H1 (cell line): ENCODE results near the gene CAMK2B. TPM values are rescaled to one million over a fixed set of nuclear protein-coding genes. Genes with fewer than 3 reads are reported as not detected.
A peak's percentile ranks its signal among the peaks of the same experiment; 100 is the strongest.

Experiments used
- CTCF ChIA-PET: fragments of 300-600 bp; sonication (Branson Sonifier 250); formaldehyde crosslinking; loops from one replicate; lab custom pipeline; 2021; ENCODE audit not compliant: partially characterized antibody; lab: Charles Lee
- POLR2A ChIA-PET: fragments of 300-600 bp; sonication (Branson Sonifier 250); formaldehyde crosslinking; loops from one replicate; lab custom pipeline; 2021; ENCODE audit warnings: inconsistent platforms; ENCODE audit not compliant: partially characterized antibody; lab: Charles Lee
- DNase-seq, 2 experiments: peaks; one replicate each; pipeline versions ENCODE4 v3.0.0 to v3.0.0-alpha.2; 2010 to 2022; ENCODE audit warnings: low spot score in 2 of 2, low read depth in 1 of 2, mixed read lengths in 1 of 2
- FAIRE-seq: peaks from 2 replicates; lab custom pipeline; 2011; peaks lifted over from hg19 to GRCh38; lab: Jason Lieb, UNC
- H2AFZ ChIP-seq: 2 replicates; pipeline ENCODE4 v1.8.1; 2012; ENCODE audit warnings: low read length, inconsistent platforms
- H2AK5ac ChIP-seq: 2 replicates; pipeline ENCODE4 v1.6.1; 2013; ENCODE audit warnings: low read depth, low read length
- H2BK120ac ChIP-seq: replicated peaks from 2 replicates; pipeline ENCODE3; 2013; ENCODE audit warnings: low read depth, low read length, inconsistent platforms
- H2BK12ac ChIP-seq: 2 replicates; pipeline ENCODE4 v1.6.1; 2013; ENCODE audit warnings: low read depth, low read length
- H2BK15ac ChIP-seq: 2 replicates; pipeline ENCODE4 v1.6.1; 2013; ENCODE audit warnings: low read length
- H2BK20ac ChIP-seq: 2 replicates; pipeline ENCODE4 v1.6.1; 2013; ENCODE audit warnings: low read length
- H2BK5ac ChIP-seq: 2 replicates; pipeline ENCODE4 v1.6.1; 2013; ENCODE audit warnings: low read depth, low read length
- H3K14ac ChIP-seq: 2 replicates; pipeline ENCODE4 v1.6.1; 2013; ENCODE audit warnings: inconsistent platforms; ENCODE audit not compliant: insufficient read length
- H3K18ac ChIP-seq: 2 replicates; pipeline ENCODE4 v1.6.1; 2013; ENCODE audit warnings: low read length; ENCODE audit errors: extremely low read depth
- H3K23ac ChIP-seq: 2 replicates; pipeline ENCODE4 v1.6.1; 2013; ENCODE audit warnings: inconsistent platforms; ENCODE audit not compliant: insufficient read length
- H3K23me2 ChIP-seq: 2 replicates; pipeline ENCODE4 v1.6.1; 2013; ENCODE audit warnings: low read depth, low read length
- H3K27ac ChIP-seq: 2 replicates; pipeline ENCODE4 v1.6.1; 2011; ENCODE audit warnings: low read depth, low read length, inconsistent platforms
- H3K27me3 ChIP-seq, 4 experiments: replicated peaks in 1 of 4; 1 replicate in 1 of 4; 2 replicates in 3 of 4; pipeline versions ENCODE4 v1.6.1 to v1.8.1; 2011 to 2013; ENCODE audit warnings: low read length in 3 of 4, mild to moderate bottlenecking in 3 of 4, inconsistent platforms in 2 of 4, mixed read lengths in 2 of 4, moderate library complexity in 1 of 4; ENCODE audit not compliant: control insufficient read depth in 3 of 4, insufficient read depth in 3 of 4; ENCODE audit errors: extremely low read depth in 1 of 4
- H3K36me3 ChIP-seq, 4 experiments: 2 replicates each; pipeline versions ENCODE4 v1.6.1 to v1.8.1; 2011 to 2013; ENCODE audit warnings: mild to moderate bottlenecking in 4 of 4, low read length in 3 of 4, moderate library complexity in 2 of 4, control low read depth in 1 of 4, inconsistent platforms in 1 of 4; ENCODE audit not compliant: insufficient read depth in 4 of 4, control insufficient read depth in 2 of 4
- H3K4ac ChIP-seq: replicated peaks from 2 replicates; pipeline ENCODE3; 2013; ENCODE audit warnings: low read length, low read depth, mixed read lengths, inconsistent platforms; ENCODE audit not compliant: insufficient read length
- H3K4me1 ChIP-seq, 4 experiments: replicated peaks in 1 of 4; 1 replicate in 1 of 4; 2 replicates in 3 of 4; pipeline versions ENCODE4 v1.6.1 to v1.8.1; 2011 to 2013; ENCODE audit warnings: low read length in 3 of 4, inconsistent platforms in 2 of 4, mixed read lengths in 1 of 4; ENCODE audit not compliant: insufficient read depth in 4 of 4, control insufficient read depth in 3 of 4
- H3K4me2 ChIP-seq, 2 experiments: 2 replicates each; pipeline versions ENCODE4 v1.6.1 to v1.8.1; 2011 to 2013; ENCODE audit warnings: low read depth in 2 of 2, low read length in 2 of 2, control low read depth in 1 of 2, inconsistent platforms in 1 of 2, mild to moderate bottlenecking in 1 of 2; ENCODE audit not compliant: insufficient read depth in 1 of 2
- H3K4me3 ChIP-seq, 4 experiments: fragments of 200-600, 300-600 bp in 1 of 4; sonication (generic), shearing (Covaris generic), sonication (Bioruptor Twin) in 1 of 4; 2 replicates each; pipeline versions ENCODE4 v1.5.1 to v1.8.1; 2011 to 2016; ENCODE audit warnings: low read length in 4 of 4, low read depth in 3 of 4, control low read depth in 2 of 4, inconsistent platforms in 2 of 4, mild to moderate bottlenecking in 2 of 4, mixed read lengths in 1 of 4, moderate library complexity in 1 of 4; ENCODE audit not compliant: insufficient read depth in 2 of 4; ENCODE audit errors: extremely low read depth in 1 of 4
- H3K56ac ChIP-seq: replicated peaks from 2 replicates; pipeline ENCODE3; 2013; ENCODE audit warnings: low read depth, mild to moderate bottlenecking, mixed read lengths, low read length, inconsistent platforms; ENCODE audit not compliant: insufficient read length
- H3K79me1 ChIP-seq: 2 replicates; pipeline ENCODE4 v1.6.1; 2013; ENCODE audit warnings: low read depth, low read length, control low read depth
- H3K79me2 ChIP-seq, 2 experiments: 2 replicates each; pipeline versions ENCODE4 v1.6.1 to v1.8.1; 2012 to 2013; ENCODE audit warnings: low read length in 2 of 2, mild to moderate bottlenecking in 2 of 2, inconsistent platforms in 1 of 2; ENCODE audit not compliant: insufficient read depth in 2 of 2, control insufficient read depth in 1 of 2
- H3K9ac ChIP-seq, 4 experiments: replicated peaks in 1 of 4; 1 replicate in 1 of 4; 2 replicates in 3 of 4; pipeline versions ENCODE4 v1.6.1 to v1.8.1; 2011 to 2013; ENCODE audit warnings: low read depth in 3 of 4, low read length in 3 of 4, control low read depth in 2 of 4, mild to moderate bottlenecking in 2 of 4, moderate library complexity in 2 of 4, inconsistent platforms in 1 of 4; ENCODE audit errors: extremely low read depth in 1 of 4
- H3K9me3 ChIP-seq, 2 experiments: 2 replicates each; pipeline versions ENCODE4 v1.6.1 to v1.8.1; 2012 to 2013; ENCODE audit warnings: mild to moderate bottlenecking in 2 of 2, moderate library complexity in 2 of 2, control low read depth in 1 of 2, inconsistent platforms in 1 of 2, low read depth in 1 of 2, low read length in 1 of 2, mixed read lengths in 1 of 2; ENCODE audit not compliant: insufficient read depth in 2 of 2
- H4K20me1 ChIP-seq, 2 experiments: replicated peaks in 1 of 2; 2 replicates each; pipeline versions ENCODE3 to v1.8.1; 2011 to 2013; ENCODE audit warnings: inconsistent platforms in 2 of 2, low read length in 2 of 2, mild to moderate bottlenecking in 1 of 2; ENCODE audit not compliant: insufficient read depth in 2 of 2, control insufficient read depth in 1 of 2
- H4K5ac ChIP-seq: 2 replicates; pipeline ENCODE4 v1.6.1; 2013; ENCODE audit warnings: low read length, low read depth, mixed read lengths, inconsistent platforms; ENCODE audit not compliant: insufficient read length
- H4K8ac ChIP-seq: 2 replicates; pipeline ENCODE4 v1.8.0; 2013; ENCODE audit warnings: mild to moderate bottlenecking, moderate library complexity, low read length, inconsistent platforms; ENCODE audit not compliant: insufficient read depth; ENCODE audit errors: extremely low read depth
- H4K91ac ChIP-seq: replicated peaks from 2 replicates; pipeline ENCODE3; 2013; ENCODE audit warnings: low read length, mixed read lengths, inconsistent platforms; ENCODE audit not compliant: insufficient read length
- GTF2F1 ChIP-seq: IDR thresholded peaks from 2 replicates; pipeline ENCODE4 v1.6.1; 2012; ENCODE audit warnings: low read depth, low read length, improper control_type of control experiment, borderline replicate concordance
- NRF1 ChIP-seq: IDR thresholded peaks from 2 replicates; pipeline ENCODE4 v1.6.1; 2011; ENCODE audit warnings: mild to moderate bottlenecking, low read depth, low read length, improper control_type of control experiment
- POLR2AphosphoS5 ChIP-seq: IDR thresholded peaks from 2 replicates; pipeline ENCODE4 v1.6.1; 2011; ENCODE audit warnings: low read depth, low read length
- SAP30 ChIP-seq: fragments of 300-600 bp; sonication (generic); IDR thresholded peaks from 2 replicates; pipeline ENCODE4 v1.7.1; 2012; ENCODE audit warnings: low read length, moderate library complexity, mild to moderate bottlenecking, inconsistent platforms; ENCODE audit not compliant: insufficient read depth, insufficient replicate concordance
- SIRT6 ChIP-seq: IDR thresholded peaks from one replicate; pipeline ENCODE4 v1.7.1; 2012; ENCODE audit warnings: low read length, inconsistent platforms
- SRF ChIP-seq: IDR thresholded peaks from 2 replicates; pipeline ENCODE4 v1.6.1; 2011; ENCODE audit warnings: mild to moderate bottlenecking, low read depth, low read length, moderate library complexity
- TCF12 ChIP-seq: IDR thresholded peaks from 2 replicates; pipeline ENCODE4 v1.6.1; 2011; ENCODE audit warnings: low read depth, mild to moderate bottlenecking, low read length
- TEAD4 ChIP-seq: IDR thresholded peaks from 2 replicates; pipeline ENCODE4 v1.6.1; 2012; ENCODE audit warnings: low read depth, low read length, inconsistent platforms, mixed read lengths
- ZNF274 ChIP-seq: IDR thresholded peaks from 2 replicates; pipeline ENCODE4 v1.7.0; 2012; ENCODE audit warnings: low read length, borderline replicate concordance; ENCODE audit errors: extremely low read depth
- WGBS, 2 experiments: shearing (Covaris generic) in 1 of 2; methylation state at CpG; one replicate each; pipeline versions ENCODE4 v1.1.6 to v1.1.7; 2013 to 2015; ENCODE audit warnings: low lambda C conversion rate in 2 of 2, mixed read lengths in 2 of 2, inconsistent platforms in 1 of 2, low coverage in 1 of 2, missing lambda C conversion rate in 1 of 2; ENCODE audit not compliant: insufficient replicate concordance in 2 of 2, insufficient coverage in 1 of 2, insufficient read length in 1 of 2; ENCODE audit errors: extremely low coverage in 1 of 2, missing lambda C conversion rate in 1 of 2; 5-methylcytosine and 5-hydroxymethylcytosine counted together
- polyA plus RNA-seq, 7 experiments: library from polyadenylated mRNA; depleted of rRNA in 3 of 7; stranded (reverse) in 5 of 7; unstranded in 2 of 7; fragments of >200 nt in 5 of 7; fragments of 200-250 nt in 2 of 7; gene quantifications; 1 replicate in 5 of 7; 2 replicates in 1 of 7; 4 replicates in 1 of 7; pipeline versions ENCODE4 v1.2.1 to v1.2.3, GENCODE V29; 2011 to 2013; ENCODE audit warnings: missing spikeins in 2 of 7, mixed read lengths in 2 of 7
- total RNA-seq: library from RNA; stranded (reverse); fragmentation: NEBNext Ultra II Directional; extraction: Animal tissue kit (Norgen Biotek cat#: 25700); gene quantifications from 2 replicates; pipeline ENCODE4 v1.2.1, GENCODE V29; 2021
- TF ChIP-seq, protein P1 (sequence below): IDR thresholded peaks from 2 replicates; pipeline ENCODE4 v1.6.1; 2012; ENCODE audit warnings: inconsistent platforms
- TF ChIP-seq, protein P2 (sequence below): IDR thresholded peaks from 2 replicates; pipeline ENCODE4 v1.6.1; 2011; ENCODE audit warnings: low read length, improper control_type of control experiment

CAMK2B gene
- total and polyA plus RNA-seq, 2 of the 8 experiments (the other 6 are each of a cell fraction or from before 2014, with no cell fraction given), result 0.05 to 0.15 TPM

DNA sequence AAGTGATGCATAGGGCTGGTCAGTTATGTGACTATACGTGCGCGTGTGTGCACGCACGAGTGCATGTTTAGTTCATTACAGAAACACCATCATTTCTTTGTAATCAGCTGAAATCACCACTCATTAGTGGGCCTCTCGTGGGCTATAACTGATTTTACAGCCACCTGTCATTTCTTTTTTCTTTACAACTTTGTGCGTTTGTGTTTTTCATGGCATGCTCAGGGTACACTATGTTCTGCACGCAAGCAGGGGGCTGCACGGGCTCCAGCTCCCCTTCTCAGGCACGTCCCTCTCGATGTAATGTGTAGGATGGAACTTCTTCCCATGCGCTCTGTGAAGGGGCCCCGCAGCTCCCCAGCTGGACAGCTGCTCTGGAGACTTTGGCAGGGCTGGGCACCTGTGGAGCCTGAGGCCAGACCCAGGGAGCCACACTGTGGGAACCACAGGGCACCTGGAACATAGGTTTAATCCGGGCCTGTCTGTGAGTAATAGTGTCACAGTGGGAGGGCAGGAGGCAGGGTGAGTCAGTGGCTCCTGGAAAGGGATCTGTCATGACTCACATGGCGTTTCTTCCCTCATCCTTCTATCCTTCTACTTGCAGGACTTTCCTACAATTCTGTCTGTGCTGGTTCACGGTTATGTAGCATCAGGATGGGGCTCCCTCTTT is 141.1 kb downstream of the CAMK2B start:
- peaks cover 10 to 12% of the 10 kb centered on the region in 2 experiments; a peak in 2 of 4 replicates for H3K9me3 ChIP-seq
- no peak overlapping the region for H2BK15ac ChIP-seq
- H4K5ac ChIP-seq, result no peak overlapping the region
- H3K36me3 ChIP-seq, result no peaks in the 10 kb centered on the region
- no peak overlapping the region for H3K9ac ChIP-seq
- H3K27me3 ChIP-seq, result no peaks in the 10 kb centered on the region; a peak in 3 of 7 replicates
- no peak overlapping the region for H4K8ac ChIP-seq
- H3K4me3 ChIP-seq, result no peak overlapping the region
- peak overlapping the region; percentile 35 for H4K91ac ChIP-seq
- H2BK120ac ChIP-seq, result no peak overlapping the region
- 0 out of 4 replicates have a peak overlapping the region, but pooled peaks of 1 of the 2 experiments have one; percentile 5 for H3K4me2 ChIP-seq
- H3K14ac ChIP-seq, result no peak overlapping the region
- WGBS, 2 experiments, result 85% methylated on average over 16 of the region's 16 CpGs; no CpG with 5 or more reads in 1 of the 2 experiments
- H2AK5ac ChIP-seq, result no peak overlapping the region
- no peak overlapping the region for H2AFZ ChIP-seq
- FAIRE-seq (no peak), DNase-seq (peak in 1 of 2 experiments; percentile 15)
- ChIA-PET POLR2A (interaction anchor here (0.7 kb wide), 1 partner anchor 119 kb away, joined by 3 read pairs; the partner anchor contains the start of gene PGAM2), CTCF (interaction anchor here (1.2 to 1.3 kb wide), 2 partner anchors 9 to 17 kb away, joined by 3 to 4 read pairs; partner anchors contain the start of gene YKT6)
- H2BK12ac ChIP-seq, result no peak overlapping the region
- no peaks in the 10 kb centered on the region for H3K23me2 ChIP-seq
- H3K56ac ChIP-seq, result no peak overlapping the region
- no peak overlapping the region for H2BK20ac ChIP-seq
- H2BK5ac ChIP-seq, result no peak overlapping the region
- H3K23ac ChIP-seq, result no peak overlapping the region
- H3K79me2 ChIP-seq, result no peaks in the 10 kb centered on the region
- no peak overlapping the region for H3K4ac ChIP-seq
- H3K18ac ChIP-seq, result no peak overlapping the region
- H4K20me1 ChIP-seq, result no peaks in the 10 kb centered on the region
- H3K79me1 ChIP-seq, result no peaks in the 10 kb centered on the region
- no peak overlapping the region for H3K27ac ChIP-seq
- peaks cover 0 to 4% (median 2%) of the 10 kb centered on the region in 4 experiments; a peak in 5 of 7 replicates for H3K4me1 ChIP-seq
- TF ChIP-seq SAP30 (no peak), SIRT6 (no peak), SRF (no peak), TEAD4 (no peak), GTF2F1 (no peak), NRF1 (no peak), TCF12 (no peak), ZNF274 (no peak), POLR2AphosphoS5 (no peak)
- TF ChIP-seq, protein P1, sequence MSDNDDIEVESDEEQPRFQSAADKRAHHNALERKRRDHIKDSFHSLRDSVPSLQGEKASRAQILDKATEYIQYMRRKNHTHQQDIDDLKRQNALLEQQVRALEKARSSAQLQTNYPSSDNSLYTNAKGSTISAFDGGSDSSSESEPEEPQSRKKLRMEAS, result no peak
- TF ChIP-seq, protein P2, sequence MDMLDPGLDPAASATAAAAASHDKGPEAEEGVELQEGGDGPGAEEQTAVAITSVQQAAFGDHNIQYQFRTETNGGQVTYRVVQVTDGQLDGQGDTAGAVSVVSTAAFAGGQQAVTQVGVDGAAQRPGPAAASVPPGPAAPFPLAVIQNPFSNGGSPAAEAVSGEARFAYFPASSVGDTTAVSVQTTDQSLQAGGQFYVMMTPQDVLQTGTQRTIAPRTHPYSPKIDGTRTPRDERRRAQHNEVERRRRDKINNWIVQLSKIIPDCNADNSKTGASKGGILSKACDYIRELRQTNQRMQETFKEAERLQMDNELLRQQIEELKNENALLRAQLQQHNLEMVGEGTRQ, result no peak
